Testis (tissue), 3 donors: ENCODE data around the gene C4orf50. TPM values are rescaled to one million over a fixed set of nuclear protein-coding genes. Genes with fewer than 3 reads are reported as not detected.

ENCODE experiments used
- DNase-seq: peaks from one replicate; pipeline ENCODE4 v3.0.0-alpha.2; 2019
- H3K27ac ChIP-seq, 2 donors: fragments of 200-600 bp; sonication (generic); one replicate each; pipeline ENCODE4 v1.5.1; 2019
- H3K27me3 ChIP-seq: fragments of 200-600 bp; sonication (generic); one replicate; pipeline ENCODE4 v1.5.1; 2019
- H3K36me3 ChIP-seq: fragments of 200-600 bp; sonication (generic); one replicate; pipeline ENCODE4 v1.5.1; 2017; ENCODE audit warnings: low read depth; ENCODE audit errors: missing control alignments
- H3K4me1 ChIP-seq: fragments of 200-600 bp; sonication (generic); one replicate; pipeline ENCODE4 v1.5.1; 2019
- H3K4me3 ChIP-seq, 2 donors: fragments of 200-600 bp; sonication (generic); one replicate each; pipeline ENCODE4 v1.5.1; 2017 to 2019
- H3K9me3 ChIP-seq: fragments of 200-600 bp; sonication (generic); one replicate; pipeline ENCODE4 v1.5.1; 2017
- CTCF ChIP-seq, 3 experiments: fragments of 450-650 bp in 2 of 3; fragments of 200-600 bp in 1 of 3; sonication (generic) in 1 of 3; IDR thresholded peaks; one replicate each; pipeline ENCODE4 v1.5.1; 2016 to 2019; ENCODE audit warnings: antibody characterized with exemption in 3 of 3, mild to moderate bottlenecking in 2 of 3, moderate library complexity in 1 of 3
- POLR2A ChIP-seq: fragments of 450-650 bp; IDR thresholded peaks from one replicate; pipeline ENCODE4 v1.6.1; 2017; ENCODE audit warnings: antibody characterized with exemption, mild to moderate bottlenecking, moderate library complexity
- WGBS, 2 donors: methylation state at CpG; one replicate each; pipeline ENCODE4 v1.1.5; 2018; 5-methylcytosine and 5-hydroxymethylcytosine counted together
- intact Hi-C: fragments of 100-400 bp; cut with DNase I; formaldehyde crosslinking; loops from one replicate; pipeline ENCODE4 v1.15.1; 2023; ENCODE audit warnings: low total_unique reads
- polyA plus RNA-seq: library from polyadenylated mRNA; stranded (reverse); fragments of 350-450 nt; fragmentation: Illumina TruSeq; extraction: RNeasy Lipid Tissue Mini Kit (QIAGEN cat#74804); gene quantifications from one replicate; pipeline ENCODE4 v1.2.3, GENCODE V29; 2014; ENCODE audit warnings: low read depth, low replicate concordance; ENCODE audit not compliant: insufficient read depth
- total RNA-seq, 2 donors: library from RNA; depleted of rRNA; stranded (reverse); fragments of >200 nt; gene quantifications; one replicate each; pipeline ENCODE4 v1.2.3, GENCODE V29; 2016

The C4orf50 gene
- total and polyA plus RNA-seq, 3 donors from 2014 or later, result 1.1 to 2.7 (median 1.8) TPM

GRCh38 chr4:5970381-5971077 is 47.7 kb downstream of the C4orf50 start:
- Histone ChIP-seq H3K27me3 (no peaks in the 10 kb centered on the region), H3K36me3 (no peaks in the 10 kb centered on the region), H3K4me3 (no peak overlapping the region), H3K27ac (no peak overlapping the region), H3K9me3 (no peaks in the 10 kb centered on the region), H3K4me1 (no peaks in the 10 kb centered on the region)
- WGBS, 2 donors, result 79 to 86% methylated on average over 10 to 16 of the region's 16 CpGs
- no peak for TF ChIP-seq CTCF (IDR thresholded peaks at IDR 0.05)
- TF ChIP-seq POLR2A, result no peak
- DNase-seq, result no peak
- intact Hi-C loops, result no loop called here

GRCh38 chr4:5969777-5970176 is 48.5 kb downstream of the C4orf50 start:
- Histone ChIP-seq H3K27ac (no peak overlapping the region), H3K4me3 (no peak overlapping the region), H3K9me3 (no peaks in the 10 kb centered on the region), H3K4me1 (no peaks in the 10 kb centered on the region), H3K36me3 (no peaks in the 10 kb centered on the region), H3K27me3 (no peaks in the 10 kb centered on the region)
- DNase-seq, result no peak
- no peak for TF ChIP-seq POLR2A
- no peak for TF ChIP-seq CTCF (IDR thresholded peaks at IDR 0.05)
- intact Hi-C loops, result no loop called here
- WGBS, 2 donors, result 86 to 87% methylated on average over 6 of the region's 6 CpGs

GRCh38 chr4:5969336-5969735 is 48.9 kb downstream of the C4orf50 start:
- WGBS, 2 donors, result 80 to 83% methylated on average over 5 of the region's 5 CpGs

GRCh38 chr4:5968246-5968645 is 50.0 kb downstream of the C4orf50 start:
- Histone ChIP-seq H3K27ac (no peak overlapping the region), H3K4me1 (no peaks in the 10 kb centered on the region), H3K36me3 (no peaks in the 10 kb centered on the region), H3K4me3 (no peak overlapping the region), H3K27me3 (no peaks in the 10 kb centered on the region), H3K9me3 (no peaks in the 10 kb centered on the region)
- TF ChIP-seq POLR2A, result no peak
- no peak for TF ChIP-seq CTCF (IDR thresholded peaks at IDR 0.05)
- WGBS, 2 donors, result 96 to 97% methylated on average over 10 of the region's 10 CpGs
- no peak for DNase-seq
- intact Hi-C loops, result no loop called here

More at GRCh38 chr4:5969336-5969735, 48.9 kb downstream of the C4orf50 start:
- Histone ChIP-seq H3K9me3 (no peaks in the 10 kb centered on the region), H3K36me3 (no peaks in the 10 kb centered on the region), H3K27ac (no peak overlapping the region), H3K4me1 (no peaks in the 10 kb centered on the region), H3K27me3 (no peaks in the 10 kb centered on the region), H3K4me3 (no peak overlapping the region)
- TF ChIP-seq CTCF (IDR thresholded peaks at IDR 0.05) (no peak), POLR2A (no peak)
- intact Hi-C loops, result no loop called here
- no peak for DNase-seq

GRCh38 chr4:5967783-5968182 is 50.4 kb downstream of the C4orf50 start:
- TF ChIP-seq POLR2A (no peak), CTCF (IDR thresholded peaks at IDR 0.05) (no peak)
- DNase-seq, result no peak
- Histone ChIP-seq H3K4me1 (no peaks in the 10 kb centered on the region), H3K27ac (no peak overlapping the region), H3K27me3 (no peaks in the 10 kb centered on the region), H3K36me3 (no peaks in the 10 kb centered on the region), H3K4me3 (no peak overlapping the region), H3K9me3 (no peaks in the 10 kb centered on the region)
- 50 to 62% methylated on average over 6 of the region's 6 CpGs for WGBS, 2 donors
- intact Hi-C loops, result no loop called here
